Measurements from ENCODE around the gene OLFM2.

DNA sequence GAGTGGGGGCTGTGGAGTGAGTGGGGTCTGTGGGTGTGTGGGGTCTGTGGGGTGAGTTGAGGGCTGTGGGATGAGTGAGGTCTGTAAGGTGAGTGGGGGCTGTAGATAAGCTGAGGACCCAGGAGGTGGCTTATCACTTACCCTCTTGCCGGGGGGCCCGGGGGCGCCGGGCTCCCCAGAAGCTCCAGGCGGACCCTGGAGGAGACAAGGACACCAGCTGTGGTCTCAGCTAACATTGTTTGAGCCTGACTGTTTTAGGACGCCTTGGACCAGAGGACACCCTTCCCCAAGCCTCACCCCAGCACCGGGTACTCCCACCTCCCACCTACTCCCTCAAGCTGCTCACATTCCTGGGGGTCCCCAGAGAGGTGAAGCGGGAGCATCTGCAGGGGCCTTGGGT is 34.2 kb upstream of the OLFM2 start:
- TF ChIP-seq POLR2A (IDR thresholded peaks at IDR 0.05): no peak
- TF ChIP-seq, protein P1, sequence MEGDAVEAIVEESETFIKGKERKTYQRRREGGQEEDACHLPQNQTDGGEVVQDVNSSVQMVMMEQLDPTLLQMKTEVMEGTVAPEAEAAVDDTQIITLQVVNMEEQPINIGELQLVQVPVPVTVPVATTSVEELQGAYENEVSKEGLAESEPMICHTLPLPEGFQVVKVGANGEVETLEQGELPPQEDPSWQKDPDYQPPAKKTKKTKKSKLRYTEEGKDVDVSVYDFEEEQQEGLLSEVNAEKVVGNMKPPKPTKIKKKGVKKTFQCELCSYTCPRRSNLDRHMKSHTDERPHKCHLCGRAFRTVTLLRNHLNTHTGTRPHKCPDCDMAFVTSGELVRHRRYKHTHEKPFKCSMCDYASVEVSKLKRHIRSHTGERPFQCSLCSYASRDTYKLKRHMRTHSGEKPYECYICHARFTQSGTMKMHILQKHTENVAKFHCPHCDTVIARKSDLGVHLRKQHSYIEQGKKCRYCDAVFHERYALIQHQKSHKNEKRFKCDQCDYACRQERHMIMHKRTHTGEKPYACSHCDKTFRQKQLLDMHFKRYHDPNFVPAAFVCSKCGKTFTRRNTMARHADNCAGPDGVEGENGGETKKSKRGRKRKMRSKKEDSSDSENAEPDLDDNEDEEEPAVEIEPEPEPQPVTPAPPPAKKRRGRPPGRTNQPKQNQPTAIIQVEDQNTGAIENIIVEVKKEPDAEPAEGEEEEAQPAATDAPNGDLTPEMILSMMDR (IDR thresholded peaks at IDR 0.05): no peak
